Activated gamma-delta T cell (primary cell): ENCODE measurements around the gene NOC4L.

Source experiments
- DNase-seq: peaks from one replicate; lab custom pipeline; 2025; lab: John Stamatoyannopoulos, UW

The NOC4L gene

DNA sequence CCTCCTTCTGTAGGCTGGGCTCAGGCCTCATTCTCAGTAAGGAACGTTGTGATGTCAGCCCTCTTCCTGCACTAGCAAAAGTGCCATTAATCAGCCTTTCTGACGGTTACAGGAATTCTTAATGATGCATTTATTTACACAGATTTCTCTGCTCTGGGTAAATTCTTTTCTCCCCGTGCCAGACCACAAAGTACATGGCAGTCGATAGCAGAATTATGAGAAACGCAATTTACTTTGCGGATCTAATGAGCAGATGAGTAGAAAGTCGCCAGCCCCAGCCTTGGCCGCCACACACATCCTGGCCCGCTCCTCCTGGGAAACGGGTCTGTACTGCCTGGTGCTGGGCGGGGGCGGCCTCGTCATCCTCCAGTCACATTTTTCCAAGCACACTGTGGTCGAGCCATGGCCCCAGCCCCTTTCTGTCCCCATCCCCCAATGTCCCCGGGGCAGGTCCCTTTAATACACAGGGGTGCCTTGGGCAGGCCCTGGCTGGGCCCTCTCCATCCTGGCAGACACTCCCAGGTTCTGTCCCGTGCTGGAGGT is 25.9 kb downstream of the NOC4L start:
- DNase-seq, result no peak

DNA sequence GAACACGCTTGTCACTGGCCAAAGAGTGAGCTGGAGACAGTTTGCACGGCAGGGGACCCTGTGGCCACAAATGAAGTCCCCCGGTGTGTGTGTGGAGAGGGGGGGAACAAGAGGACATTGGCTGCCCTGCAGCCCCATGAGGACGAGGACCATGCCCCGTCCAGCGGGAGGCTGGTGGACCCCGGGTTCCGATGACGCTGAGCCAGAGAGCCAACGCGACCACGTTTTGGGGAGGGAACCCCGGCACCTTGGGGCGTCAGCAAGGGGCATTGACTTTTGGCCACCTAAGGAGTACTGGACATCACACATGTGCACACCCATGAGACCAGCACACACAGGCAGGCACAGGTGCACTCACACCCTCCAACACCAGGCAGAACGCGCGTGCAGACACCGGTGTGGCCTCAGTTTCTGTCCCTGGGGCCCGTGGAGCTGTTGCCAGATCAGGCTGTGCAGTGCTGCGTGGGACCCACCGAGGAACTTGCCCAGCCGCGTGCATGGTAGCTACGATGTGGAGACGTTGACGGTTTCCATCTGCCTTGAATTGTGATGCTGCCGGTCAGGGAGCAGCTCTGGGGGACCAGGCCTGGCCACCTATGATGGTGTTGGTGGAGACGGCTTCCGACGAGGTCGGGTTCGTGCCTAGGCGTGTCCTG is 26.5 kb downstream of the NOC4L start:
- no peak for DNase-seq

DNA sequence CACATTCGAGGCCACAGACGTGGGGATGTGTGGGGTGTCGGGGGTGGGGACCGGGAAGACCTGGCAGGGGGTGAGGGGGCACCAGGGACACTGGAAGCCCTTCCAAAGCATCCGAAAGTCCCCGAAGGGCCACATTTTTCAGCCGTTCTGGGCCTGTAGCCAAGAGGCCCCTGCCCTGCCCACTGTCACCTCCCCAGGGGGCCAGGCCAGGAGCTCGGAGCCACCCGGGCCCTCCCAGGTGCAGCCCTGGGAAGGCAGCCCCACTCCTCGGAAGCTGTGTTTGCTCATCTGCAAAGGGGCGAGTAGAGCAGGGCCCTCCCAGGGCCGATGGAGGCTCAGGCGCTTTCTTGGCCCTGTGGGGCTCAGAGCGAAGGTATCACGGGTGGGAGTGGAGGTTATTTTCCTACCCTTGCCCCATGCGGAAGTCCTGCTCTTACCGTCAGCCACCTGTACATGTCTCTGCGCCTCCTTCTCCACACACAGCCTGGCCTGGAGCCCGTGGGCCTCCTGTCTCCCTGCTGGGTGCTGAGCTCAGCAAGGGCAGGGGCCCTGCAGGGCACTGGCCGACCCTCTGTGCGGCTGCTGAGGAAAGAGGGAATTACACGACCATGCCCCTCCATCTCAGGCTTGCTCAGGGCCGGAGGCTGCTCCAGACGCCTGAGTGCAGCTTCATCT is 27.2 kb downstream of the NOC4L start:
- DNase-seq, result no peak

DNA sequence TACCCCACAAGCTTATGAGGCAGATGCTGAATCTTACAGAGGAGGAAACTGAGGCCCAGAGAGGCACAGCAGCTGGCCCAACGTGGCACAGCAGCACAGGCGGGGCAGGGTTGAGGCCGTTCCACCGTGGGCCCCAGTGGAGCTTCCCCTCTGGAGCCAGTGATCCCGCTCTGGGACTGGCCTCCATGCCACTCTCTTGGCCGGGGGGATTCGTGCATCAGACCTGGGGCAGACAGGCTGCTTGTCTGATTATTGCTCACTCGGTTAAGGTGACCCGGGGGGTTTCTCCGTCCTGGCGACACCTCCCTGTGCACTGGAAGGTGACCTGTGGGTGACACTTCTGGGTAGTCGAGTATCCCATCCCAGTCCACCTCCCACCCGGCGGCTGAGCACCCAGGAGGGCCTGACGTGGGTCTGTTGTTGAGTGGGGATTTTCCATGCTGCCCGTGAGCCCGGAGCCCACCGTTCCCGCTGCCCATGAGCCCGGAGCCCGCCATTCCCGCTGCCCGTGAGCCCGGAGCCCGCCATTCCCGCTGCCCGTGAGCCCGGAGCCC is 27.8 kb downstream of the NOC4L start:
- no peak for DNase-seq

DNA sequence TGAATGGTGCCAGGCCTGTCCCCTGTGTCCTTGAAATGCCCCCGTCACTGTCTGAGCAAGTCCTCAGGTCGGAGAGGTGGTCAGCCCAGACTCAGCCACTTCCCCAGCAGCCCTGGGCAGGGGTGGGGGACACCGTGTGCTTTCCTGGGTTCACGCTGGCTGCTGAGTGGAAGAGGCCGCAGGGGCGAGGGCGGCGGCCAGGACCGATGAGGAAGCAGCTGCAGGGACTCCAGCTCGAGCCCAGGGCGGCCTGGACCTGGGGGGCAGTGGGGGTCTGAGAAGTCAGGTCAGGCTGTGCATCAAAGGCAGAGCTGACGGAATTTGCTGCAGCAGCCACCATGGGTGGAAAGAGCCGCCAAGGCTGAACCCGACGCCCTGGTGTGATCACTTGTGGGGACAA is 28.4 kb downstream of the NOC4L start:
- DNase-seq, result no peak

DNA sequence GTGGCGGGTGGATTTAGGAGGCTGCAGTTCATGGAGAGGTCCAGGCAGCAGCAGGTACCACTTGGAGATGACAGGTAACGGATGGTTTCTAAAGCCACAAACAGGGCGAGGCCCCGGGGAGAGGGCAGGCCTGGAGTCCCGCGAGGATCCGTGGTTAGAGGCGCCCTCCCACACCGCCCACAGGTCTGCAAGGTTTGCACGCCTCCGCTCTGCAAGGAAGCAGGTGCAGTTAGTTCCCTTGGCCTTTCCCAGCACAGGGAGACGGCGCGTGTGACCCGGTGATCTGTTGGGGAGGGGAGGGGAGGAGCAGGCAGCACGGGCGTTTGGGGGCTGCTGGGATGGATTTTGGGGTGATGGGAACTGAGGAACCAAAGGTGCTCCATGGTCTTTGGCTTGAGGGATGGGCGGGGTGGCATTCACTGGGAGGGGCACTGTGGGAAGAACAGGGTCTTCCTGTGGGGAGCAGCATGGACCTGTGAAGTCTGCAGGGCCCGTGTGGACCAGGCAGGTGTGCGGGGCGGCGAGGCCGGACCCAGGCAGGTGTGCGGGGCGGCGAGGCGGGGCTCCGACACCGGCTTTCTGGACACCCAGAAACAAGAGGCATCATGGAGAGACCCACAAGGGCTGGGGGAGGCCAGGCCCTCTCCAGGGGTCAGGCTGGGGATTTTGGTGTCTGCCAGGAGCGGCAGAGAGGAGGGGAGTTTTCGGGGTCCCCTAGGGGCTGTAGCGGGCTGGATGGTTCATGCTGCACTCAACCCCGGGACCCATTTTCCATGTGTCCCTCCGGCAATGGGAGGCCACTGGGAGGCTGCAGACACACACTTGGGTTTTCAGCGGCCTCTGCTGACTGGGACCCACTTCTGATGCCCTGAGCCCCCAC is 29.1 kb downstream of the NOC4L start:
- no peak for DNase-seq

DNA sequence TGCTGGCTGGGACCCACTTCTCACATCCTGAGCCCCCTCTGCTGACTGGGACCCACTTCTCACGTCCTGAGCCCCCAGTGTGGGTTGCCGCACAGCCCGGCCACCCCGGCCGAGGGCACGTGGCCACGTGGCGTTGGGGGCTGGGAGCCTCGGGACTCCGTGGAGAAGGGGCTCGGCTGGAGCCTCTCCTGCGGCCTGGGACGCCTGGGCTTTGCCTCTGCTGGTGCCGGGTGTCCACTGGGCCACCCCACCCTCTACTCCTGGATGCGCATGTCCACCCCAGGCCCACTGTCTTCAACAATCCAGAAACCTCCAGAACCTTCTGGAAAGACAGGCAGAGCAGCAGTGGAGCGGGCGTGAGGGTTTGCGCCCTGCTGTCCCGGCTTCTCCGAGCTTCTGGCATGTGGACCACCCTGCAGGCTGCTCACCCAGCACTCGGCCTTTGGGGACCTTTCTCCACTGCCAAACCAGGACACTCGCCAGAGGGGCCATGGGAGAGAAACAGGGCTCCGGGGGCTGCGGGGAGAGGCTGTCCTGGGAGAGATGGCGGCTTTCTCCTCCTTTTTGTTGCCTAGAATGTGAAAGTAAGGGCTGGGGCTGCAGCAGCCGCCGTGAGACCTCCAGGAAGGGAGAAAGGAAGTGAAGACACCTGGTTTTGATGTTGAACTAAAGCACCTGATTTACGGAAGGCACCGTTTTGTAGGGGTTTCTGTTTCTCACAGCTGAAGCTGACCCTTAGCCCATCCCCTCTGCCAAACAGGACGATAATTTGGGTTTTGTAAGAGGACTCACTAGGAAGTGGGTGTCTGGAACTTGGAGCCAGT is 30.0 kb downstream of the NOC4L start:
- DNase-seq, result no peak

DNA sequence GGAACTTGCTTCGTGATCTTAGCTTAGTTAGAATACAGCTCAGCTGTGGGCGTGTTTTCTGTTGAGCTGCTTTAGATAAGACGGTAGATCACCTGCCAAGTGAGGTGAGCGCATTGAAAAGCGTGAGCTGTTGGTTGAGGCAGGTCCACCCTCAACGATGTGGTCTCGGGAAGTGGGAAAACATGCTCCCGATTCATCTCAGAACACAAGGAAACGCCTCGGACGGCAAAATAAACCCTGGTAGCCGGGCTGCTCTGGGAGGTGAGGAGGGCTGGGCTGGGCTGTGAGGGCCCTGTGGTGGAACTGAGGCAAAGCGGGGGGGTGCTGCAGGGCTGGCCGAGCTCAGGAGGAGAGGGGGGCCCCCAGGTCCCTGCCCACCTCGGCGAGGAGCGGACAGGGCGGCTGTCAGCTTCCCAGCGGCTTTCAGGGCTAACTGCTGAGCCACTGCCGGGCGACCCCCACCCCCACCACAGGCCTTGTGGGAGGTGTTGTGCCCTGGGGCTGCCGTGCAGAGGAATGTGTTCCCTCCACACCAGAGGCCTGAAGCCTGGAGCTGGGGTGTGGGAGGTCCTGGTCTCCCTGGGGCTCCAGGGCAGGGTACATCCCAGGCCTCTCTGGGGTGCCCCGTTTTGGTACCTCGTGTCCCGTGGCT is 30.7 kb downstream of the NOC4L start:
- no peak for DNase-seq

DNA sequence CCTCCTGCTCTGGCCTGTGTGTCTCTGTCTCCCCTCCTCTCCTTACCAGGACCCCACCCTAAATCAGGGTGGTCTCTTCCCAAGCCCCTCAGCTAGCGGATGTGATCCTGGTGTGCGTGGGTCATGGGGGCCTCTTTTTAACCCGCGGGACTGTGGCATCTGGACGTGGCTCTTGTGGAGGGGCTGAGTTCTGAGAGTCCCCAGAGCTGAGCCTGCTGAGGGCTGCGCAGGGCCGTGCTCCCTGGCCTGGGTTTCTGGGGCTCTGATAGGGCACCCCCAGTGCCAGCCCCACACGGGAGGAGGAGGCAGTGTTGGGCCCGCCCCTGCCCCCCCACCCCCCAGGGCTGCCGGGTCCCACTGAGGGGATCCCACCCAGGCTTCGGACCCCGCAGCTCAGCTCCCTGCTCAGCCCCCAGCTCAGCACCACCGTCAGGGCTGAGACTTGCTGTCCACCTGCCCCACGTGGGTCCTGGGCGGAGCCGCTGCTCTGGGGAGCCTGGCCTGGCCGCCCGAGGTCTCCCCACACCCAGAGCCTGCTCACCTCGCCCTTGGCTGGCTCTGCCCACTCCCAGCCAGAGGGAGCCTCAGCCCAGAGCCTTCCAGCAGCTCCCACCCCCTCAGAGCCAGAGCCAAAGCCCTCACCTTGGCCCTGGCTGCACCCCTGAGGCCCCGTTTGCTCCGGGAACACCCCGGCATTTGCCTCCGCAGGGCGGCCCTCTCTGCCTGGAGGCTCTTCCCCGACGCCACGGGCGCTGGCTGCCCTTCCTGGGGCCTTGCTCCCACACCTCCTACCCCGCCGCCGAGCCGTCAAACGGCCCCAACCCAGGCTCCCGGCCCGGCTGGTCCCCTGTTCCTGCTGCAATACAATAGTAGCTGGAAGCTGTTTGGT is 31.5 kb downstream of the NOC4L start:
- no peak for DNase-seq

DNA sequence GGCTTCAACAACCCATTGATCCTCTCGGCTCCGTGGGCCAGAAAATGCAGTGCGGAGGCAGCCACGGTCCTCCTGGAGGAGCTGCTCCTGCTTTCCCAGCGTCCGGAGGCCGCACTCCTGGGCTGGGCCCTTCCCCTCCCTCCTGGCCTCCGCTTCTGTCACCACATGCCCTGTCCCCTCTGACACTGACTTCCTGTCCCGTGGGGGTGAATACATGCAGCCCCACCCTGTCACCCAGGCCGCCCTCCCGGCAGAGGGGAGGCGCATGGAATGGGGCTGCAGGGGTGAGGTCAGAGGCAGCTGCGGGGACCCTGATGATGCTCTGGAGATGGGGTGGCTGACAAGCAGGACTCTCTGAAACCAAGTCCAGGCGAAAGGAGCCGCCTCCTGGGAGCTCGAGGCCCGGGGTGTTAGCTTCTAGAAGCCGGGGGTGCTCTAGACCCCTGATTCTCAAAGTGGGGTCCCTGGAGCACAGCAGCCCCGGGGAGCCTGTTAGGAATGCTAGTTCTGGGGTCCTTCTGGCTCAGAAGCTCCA is 32.2 kb downstream of the NOC4L start:
- DNase-seq, result no peak

DNA sequence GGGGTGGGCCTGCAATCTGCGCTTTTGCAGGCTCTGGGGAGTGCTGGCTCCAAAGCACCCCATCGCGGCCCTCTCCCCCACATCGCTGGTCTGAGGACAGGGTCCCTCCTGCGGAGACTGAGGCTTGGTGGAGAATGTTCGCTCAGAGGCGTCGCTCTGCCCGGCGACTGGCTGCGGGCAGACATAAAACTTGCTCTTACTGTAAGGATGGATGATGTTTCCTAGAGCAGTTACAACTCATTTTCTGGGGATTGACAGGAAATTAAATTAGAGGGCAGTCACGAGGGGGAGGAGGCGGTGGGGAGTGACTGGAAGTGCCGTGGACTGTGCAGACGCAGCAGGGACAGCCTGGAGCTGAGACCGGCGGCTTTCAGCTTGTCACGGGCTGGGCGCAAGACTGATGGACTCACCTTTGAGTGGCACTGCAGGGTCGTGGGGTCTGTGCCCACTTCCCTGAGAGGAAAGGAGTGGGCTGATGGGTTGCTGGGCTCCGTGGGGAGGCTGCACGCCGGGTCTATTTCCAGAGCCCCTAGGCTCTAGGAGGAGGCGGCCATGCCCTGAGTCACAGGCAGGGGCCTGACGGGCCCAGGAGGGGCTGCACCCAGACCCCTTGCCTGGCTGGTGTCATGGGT is 32.8 kb downstream of the NOC4L start:
- DNase-seq, result no peak

DNA sequence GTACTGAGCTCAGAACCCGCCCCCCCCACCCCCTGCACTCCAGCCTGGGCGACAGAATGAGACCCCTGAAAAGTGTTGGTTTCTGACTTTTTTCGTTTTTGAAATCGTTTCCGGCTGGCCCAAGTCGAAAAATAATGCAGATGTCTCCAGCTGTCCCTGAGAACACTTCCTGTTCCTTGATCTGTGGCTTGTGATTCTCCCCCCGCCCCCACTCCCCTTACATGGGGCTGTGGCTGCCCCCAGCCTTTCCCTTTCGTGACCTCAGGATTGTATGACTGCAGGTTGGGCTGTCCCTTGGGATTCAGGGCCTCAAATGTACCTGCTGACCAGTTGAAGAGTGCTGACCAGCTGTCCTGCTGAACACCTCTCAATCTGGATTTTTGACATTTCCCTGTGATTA is 34.1 kb downstream of the NOC4L start:
- no peak for DNase-seq

DNA sequence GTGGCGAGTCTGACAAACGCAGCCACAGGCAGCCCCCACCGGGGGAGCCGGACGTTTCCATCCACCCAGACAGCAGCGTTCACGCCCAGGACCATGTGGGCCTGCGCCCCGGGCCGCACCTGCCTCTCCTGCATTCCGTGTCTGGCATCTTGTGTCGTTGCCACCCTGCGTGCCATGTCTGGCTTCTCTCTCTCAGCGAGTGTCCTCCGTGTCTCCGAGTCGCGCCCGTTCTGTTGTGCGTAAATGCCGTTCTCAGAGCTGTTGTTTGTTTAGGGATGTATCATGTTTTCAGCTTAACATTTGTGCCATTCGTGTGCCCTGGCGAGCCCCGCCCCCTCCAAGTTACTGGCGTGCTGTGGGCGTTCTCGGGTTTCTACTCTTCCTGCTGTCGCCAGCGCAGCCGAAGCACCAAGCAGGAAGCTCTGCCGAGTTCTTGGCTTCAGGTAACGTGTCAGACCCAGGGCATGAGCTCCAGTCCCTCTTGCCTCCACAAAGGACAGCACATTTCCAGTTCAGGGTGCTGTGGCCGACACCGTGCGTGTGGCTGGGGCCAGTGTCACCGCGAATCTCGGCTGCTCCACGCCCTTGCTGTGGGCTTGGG is 34.6 kb downstream of the NOC4L start:
- no peak for DNase-seq

DNA sequence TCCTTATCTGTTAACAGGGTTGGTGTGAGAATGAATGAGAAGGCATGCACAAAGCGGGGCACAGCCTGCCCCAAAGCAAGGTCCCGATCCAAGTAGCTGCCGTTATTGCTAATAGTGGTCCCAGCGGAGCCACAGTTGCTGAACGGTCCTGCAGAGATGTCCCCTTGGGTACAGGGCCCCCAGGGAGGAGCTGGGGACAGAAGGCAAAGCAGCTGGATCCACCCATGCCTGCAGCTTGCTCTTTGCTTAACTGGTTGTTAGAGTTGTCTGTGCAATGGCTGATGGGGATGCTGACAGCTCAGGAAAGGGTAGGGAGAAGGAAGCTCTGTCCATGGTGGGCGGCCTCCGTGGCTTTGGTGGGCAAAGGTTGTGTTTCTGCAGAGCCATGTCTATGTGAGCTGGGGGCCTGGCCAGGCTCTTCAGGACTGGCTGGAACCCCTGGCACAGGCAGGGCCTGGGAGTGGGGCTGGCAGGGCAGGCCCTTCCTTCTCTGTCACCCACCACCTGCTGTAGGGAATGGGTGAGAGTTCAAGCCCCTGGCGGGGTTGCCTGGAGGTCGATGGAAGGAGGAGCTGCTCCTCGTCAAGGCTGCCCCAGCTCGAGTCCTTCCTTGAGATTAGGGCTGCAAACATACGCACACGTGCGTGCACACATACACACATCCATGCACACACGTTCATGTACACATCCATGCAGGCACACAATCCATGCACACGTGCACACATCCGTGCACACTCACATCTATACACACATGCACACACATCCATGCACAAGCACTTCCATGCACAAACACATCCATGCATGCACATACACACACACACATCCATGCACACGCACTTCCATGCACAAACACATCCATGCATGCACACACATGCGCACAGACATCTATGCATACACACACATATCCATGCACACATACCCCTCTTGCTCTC is 35.4 kb downstream of the NOC4L start:
- no peak for DNase-seq

DNA sequence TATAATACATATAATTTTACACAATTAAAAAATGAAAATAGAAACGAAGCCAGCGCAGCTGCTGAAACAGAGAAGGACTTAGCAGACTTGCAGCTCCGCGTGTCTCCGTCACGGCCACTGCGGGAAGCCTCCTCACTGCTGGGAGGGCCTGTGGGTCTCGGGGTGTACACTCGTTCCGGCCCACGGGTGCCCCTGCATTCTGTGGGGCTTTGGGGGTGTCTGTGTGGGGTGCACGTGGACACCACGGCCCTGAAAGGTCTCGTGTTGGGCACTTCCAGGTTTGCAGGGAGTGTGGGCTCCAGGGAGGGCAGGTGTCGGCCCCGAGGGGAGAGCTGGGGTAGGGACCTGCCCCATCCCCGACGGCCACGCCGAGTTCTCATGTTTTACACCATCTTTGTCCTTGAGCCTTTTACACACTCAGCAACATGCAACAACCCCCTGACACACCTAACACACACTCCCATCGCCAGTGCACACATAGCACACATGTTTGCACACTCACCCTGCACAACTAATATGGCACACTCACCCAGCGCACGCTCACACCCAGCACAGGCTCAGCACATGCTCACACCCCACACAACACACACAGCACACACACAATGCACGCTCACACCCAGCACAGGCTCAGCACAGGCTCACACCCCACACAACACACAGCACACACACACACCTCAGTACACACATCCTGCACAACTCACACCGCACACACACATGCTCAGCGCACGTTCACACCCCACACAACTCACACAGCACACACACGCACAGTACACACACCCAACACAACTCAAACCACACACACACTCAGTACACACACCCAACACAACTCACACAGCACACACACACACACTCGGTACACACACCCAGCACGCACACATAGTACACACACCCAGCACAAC is 36.6 kb downstream of the NOC4L start:
- no peak for DNase-seq

DNA sequence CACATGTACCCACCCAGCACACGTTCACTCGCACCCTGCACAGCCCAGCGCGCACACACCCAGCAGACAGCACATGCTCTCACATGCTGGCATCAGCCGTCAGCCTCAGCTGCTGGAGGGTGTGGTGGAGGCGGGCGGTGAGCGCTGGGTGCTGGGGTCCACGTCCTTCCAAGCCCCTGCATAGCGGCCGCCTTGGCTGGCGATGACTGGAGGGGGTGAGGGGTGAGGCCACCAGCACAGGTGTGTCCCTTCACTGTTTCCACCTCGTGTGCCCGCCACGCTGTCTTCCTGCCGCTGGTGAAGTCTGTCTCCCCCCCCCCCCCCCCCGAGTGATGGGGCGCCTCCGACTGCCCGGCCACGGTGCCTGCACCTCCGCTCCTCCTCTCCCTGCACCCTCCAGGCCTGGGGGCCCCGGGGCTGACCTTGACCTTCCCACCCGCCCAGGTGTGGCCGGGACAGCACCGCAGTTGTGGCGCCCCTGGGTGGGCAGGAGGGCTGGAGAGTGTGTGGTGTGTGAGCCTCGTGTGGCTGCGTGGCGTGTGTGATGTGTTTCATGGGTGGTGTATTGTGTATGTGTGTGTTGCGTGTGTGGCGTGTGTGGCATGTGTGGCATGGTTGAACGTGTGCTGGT is 37.4 kb downstream of the NOC4L start:
- DNase-seq, result no peak
